Esophagus muscularis mucosa (tissue), 4 donors: Measurements from ENCODE around the gene EVI5L. TPM values are rescaled to one million over a fixed set of nuclear protein-coding genes. Genes with fewer than 3 reads are reported as not detected.

Experiments
- DNase-seq: peaks from one replicate; pipeline ENCODE4 v3.0.0-alpha.2; 2017; ENCODE audit errors: extremely low spot score
- H3K27ac ChIP-seq, 4 donors: fragments of 200-600 bp; sonication (generic); replicated peaks in 1 of 4; 1 replicate in 3 of 4; 2 replicates in 1 of 4; pipeline ENCODE4 v1.5.1; 2016 to 2019; ENCODE audit warnings: mild to moderate bottlenecking in 1 of 4
- H3K27me3 ChIP-seq, 4 donors: fragments of 200-600 bp; sonication (generic); one replicate each; pipeline versions ENCODE4 v1.5.1 to v1.6.0; 2016 to 2019
- H3K36me3 ChIP-seq, 4 donors: fragments of 200-600 bp; sonication (generic); one replicate each; pipeline ENCODE4 v1.5.1; 2016 to 2019
- H3K4me1 ChIP-seq, 4 donors: fragments of 200-600 bp; sonication (generic); one replicate each; pipeline ENCODE4 v1.5.1; 2016 to 2019
- H3K4me3 ChIP-seq, 4 donors: fragments of 200-600 bp; sonication (generic); 1 replicate in 2 of 4; 2 replicates in 2 of 4; pipeline ENCODE4 v1.5.1; 2016 to 2019; ENCODE audit warnings: mild to moderate bottlenecking in 4 of 4, moderate library complexity in 1 of 4
- H3K9me3 ChIP-seq, 4 donors: fragments of 200-600 bp; sonication (generic); 1 replicate in 3 of 4; 2 replicates in 1 of 4; pipeline ENCODE4 v1.5.1; 2016 to 2019
- EP300 ChIP-seq: sonication (generic); formaldehyde crosslinking; IDR thresholded peaks from one replicate; pipeline ENCODE4 v1.6.1; 2017; ENCODE audit warnings: antibody characterized with exemption
- POLR2A ChIP-seq: fragments of 450-650 bp; IDR thresholded peaks from one replicate; pipeline ENCODE4 v1.6.1; 2017; ENCODE audit warnings: antibody characterized with exemption, moderate library complexity, mild to moderate bottlenecking, low read depth
- POLR2AphosphoS5 ChIP-seq, 2 donors: sonication (generic); formaldehyde crosslinking; IDR thresholded peaks; one replicate each; pipeline ENCODE4 v1.6.1; 2017; ENCODE audit warnings: antibody characterized with exemption in 2 of 2
- WGBS: methylation state at CpG from one replicate; pipeline ENCODE4 v1.1.5; 2018; 5-methylcytosine and 5-hydroxymethylcytosine counted together
- intact Hi-C: fragments of 100-400 bp; cut with DNase I; formaldehyde crosslinking; loops from one replicate; pipeline ENCODE4 v1.15.1; 2023
- total RNA-seq, 4 donors: library from RNA; depleted of rRNA; stranded (reverse); fragments of >200 nt; gene quantifications; one replicate each; pipeline versions ENCODE4 v1.1.0 to v1.2.1, GENCODE V29; 2016
- TF ChIP-seq, protein P1 (sequence below), 3 experiments: fragments of 200-600 bp in 2 of 3; fragments of 450-650 bp in 1 of 3; sonication (generic) in 2 of 3; IDR thresholded peaks; one replicate each; pipeline ENCODE4 v1.5.1; 2017 to 2019; ENCODE audit warnings: antibody characterized with exemption in 3 of 3, mild to moderate bottlenecking in 2 of 3, moderate library complexity in 1 of 3

EVI5L gene
- total RNA-seq, 4 donors from 2014 or later, result 19.9 to 42.0 (median 29.2) TPM

DNA sequence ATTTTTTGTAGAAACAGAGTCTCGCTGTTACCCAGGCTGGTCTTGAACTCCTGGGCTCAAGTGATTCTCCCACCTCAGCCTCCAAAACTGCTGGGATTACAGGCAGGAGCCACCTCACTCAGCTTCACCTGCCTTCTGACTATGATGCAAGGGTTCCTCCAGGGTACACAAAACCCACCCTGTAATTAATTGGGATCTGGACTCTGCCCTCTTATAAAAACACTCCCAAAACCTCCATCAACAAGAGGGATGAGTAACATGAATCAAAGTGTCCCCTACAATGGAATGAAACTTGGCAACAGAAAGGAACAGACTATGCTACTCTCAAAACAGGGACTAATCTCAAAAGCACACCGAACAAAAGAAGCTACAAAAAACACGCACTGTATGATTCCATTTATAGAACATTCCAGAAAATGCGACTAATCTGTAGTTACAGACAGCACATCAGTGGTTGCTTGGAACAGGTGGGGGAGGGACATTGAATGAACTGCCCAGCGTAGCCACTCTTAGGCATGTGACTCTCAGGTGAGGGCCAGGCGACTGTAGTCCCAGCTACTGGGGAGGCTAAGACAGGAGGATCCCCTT, 47.3 kb downstream of the EVI5L start:
- no peaks in the 10 kb centered on the region for H3K9me3 ChIP-seq
- no peaks in the 10 kb centered on the region for H3K36me3 ChIP-seq
- peaks cover 3 to 61% (median 27%) of the 10 kb centered on the region in 4 donors for H3K27me3 ChIP-seq
- peaks cover 7 to 25% (median 20%) of the 10 kb centered on the region in 4 donors for H3K4me1 ChIP-seq
- no peak overlapping the region for H3K27ac ChIP-seq
- intact Hi-C loops, result no loop called here
- DNase-seq, result no peak
- no peak for TF ChIP-seq EP300
- TF ChIP-seq, protein P1, sequence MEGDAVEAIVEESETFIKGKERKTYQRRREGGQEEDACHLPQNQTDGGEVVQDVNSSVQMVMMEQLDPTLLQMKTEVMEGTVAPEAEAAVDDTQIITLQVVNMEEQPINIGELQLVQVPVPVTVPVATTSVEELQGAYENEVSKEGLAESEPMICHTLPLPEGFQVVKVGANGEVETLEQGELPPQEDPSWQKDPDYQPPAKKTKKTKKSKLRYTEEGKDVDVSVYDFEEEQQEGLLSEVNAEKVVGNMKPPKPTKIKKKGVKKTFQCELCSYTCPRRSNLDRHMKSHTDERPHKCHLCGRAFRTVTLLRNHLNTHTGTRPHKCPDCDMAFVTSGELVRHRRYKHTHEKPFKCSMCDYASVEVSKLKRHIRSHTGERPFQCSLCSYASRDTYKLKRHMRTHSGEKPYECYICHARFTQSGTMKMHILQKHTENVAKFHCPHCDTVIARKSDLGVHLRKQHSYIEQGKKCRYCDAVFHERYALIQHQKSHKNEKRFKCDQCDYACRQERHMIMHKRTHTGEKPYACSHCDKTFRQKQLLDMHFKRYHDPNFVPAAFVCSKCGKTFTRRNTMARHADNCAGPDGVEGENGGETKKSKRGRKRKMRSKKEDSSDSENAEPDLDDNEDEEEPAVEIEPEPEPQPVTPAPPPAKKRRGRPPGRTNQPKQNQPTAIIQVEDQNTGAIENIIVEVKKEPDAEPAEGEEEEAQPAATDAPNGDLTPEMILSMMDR (IDR thresholded peaks at IDR 0.05), result no peak
- no peak for TF ChIP-seq POLR2A
- TF ChIP-seq POLR2AphosphoS5 (IDR thresholded peaks at IDR 0.05), result no peak
- WGBS, result 76% methylated on average over 6 of the region's 6 CpGs
- no peak overlapping the region for H3K4me3 ChIP-seq

DNA sequence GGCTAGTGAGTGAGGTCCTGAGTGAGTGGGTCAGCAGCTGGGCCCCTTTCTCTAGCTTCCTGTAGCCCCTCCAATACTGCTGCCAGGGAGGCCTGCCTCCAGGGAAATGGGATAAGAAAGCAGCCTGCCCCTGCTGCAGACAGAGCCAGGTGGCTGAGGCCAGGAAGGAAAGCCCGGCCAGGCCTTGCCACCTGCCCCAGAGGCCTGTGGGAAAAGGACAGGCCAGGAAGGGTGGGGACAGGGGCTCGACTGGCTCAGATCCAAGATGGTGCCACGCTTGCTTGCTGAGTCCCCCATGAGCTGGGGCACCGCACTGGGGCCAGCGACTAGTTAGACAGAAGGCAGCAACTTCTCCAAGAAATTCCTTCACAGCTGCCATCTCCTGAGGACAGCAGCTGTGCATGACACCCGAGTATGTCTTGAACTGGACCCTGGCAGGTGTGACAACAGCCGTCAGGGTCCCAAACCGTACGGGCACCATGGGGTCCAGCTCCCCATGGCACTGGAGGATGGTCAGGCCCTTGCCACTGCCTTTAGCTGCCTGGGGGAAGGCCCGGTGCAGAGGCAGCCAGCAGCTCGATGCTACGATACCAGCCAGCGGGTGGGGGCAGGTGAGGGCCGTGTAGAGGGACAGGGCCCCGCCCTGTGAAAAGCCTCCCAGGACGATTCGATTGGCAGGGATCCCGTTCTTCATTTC, 49.2 kb downstream of the EVI5L start:
- no peak overlapping the region for H3K4me3 ChIP-seq
- TF ChIP-seq POLR2AphosphoS5 (IDR thresholded peaks at IDR 0.05), result no peak
- TF ChIP-seq EP300, result no peak
- no peak for TF ChIP-seq POLR2A
- TF ChIP-seq, protein P1 (IDR thresholded peaks at IDR 0.05), result no peak
- H3K36me3 ChIP-seq, result no peaks in the 10 kb centered on the region
- WGBS, result 68% methylated on average over 9 of the region's 18 CpGs
- DNase-seq, result no peak
- H3K9me3 ChIP-seq, result no peaks in the 10 kb centered on the region
- H3K27ac ChIP-seq, result no peak overlapping the region
- peaks cover 0 to 6% (median 5%) of the 10 kb centered on the region in 4 donors for H3K4me1 ChIP-seq
- intact Hi-C loops, result no loop called here
- peaks cover 3 to 41% (median 9%) of the 10 kb centered on the region in 4 donors for H3K27me3 ChIP-seq

DNA sequence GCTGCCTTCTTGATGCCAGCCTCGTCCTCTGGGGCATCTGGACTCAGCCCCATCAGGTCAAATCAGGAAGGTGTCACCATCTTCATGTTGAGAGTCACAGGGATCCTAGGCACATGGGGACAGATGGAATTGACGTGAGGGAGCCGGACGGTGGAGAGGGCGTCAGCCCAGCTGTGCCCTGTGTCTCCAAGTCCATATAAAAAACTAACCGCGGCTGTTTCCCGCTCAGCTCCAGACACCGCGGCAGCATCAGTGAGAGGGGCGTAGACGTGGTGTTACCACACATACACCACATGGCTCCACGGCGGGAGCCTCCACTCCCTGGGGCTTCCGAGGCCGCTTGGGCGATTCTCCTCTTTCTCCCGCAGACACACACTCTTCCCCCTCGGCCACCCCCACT, 49.8 kb downstream of the EVI5L start:
- peaks cover 0 to under 1% (median 0%) of the 10 kb centered on the region in 4 donors for H3K4me1 ChIP-seq
- 86% methylated on average over 17 of the region's 19 CpGs for WGBS
- TF ChIP-seq, protein P1 (IDR thresholded peaks at IDR 0.05), result no peak
- no peak for TF ChIP-seq POLR2A
- no peak for TF ChIP-seq EP300
- TF ChIP-seq POLR2AphosphoS5 (IDR thresholded peaks at IDR 0.05), result no peak
- DNase-seq, result no peak
- H3K36me3 ChIP-seq, result no peaks in the 10 kb centered on the region
- H3K4me3 ChIP-seq, result no peak overlapping the region
- peaks cover 0 to 36% (median 4%) of the 10 kb centered on the region in 4 donors for H3K27me3 ChIP-seq
- no peak overlapping the region for H3K27ac ChIP-seq
- intact Hi-C loops, result no loop called here
- H3K9me3 ChIP-seq, result no peaks in the 10 kb centered on the region

DNA sequence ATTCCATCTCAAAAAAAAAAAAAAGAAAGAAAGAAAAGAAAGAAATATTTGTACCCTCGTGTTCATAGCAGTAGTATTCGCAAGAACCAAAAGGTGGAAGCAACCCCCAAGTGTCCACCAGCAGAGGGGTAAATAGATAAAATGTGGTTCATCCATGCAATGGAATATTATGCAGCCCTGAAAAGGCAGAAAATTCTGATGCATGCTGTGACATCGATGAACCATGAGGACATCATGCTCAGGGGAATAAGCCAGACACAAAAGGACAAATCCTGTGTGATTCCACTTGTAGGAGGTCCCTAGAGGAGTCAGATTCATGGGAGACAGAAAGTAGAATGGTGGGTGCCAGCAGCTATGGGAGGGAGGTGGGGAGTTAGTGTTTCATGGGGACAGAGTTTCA, 51.9 kb downstream of the EVI5L start:
- Histone ChIP-seq H3K4me3 (no peak overlapping the region), H3K27me3 (peaks cover 0 to 15% (median 0%) of the 10 kb centered on the region in 4 donors), H3K36me3 (no peaks in the 10 kb centered on the region), H3K27ac (no peak overlapping the region), H3K9me3 (no peaks in the 10 kb centered on the region), H3K4me1 (no peaks in the 10 kb centered on the region)
- no peak for TF ChIP-seq POLR2AphosphoS5 (IDR thresholded peaks at IDR 0.05)
- WGBS, result 93% methylated on average over 3 of the region's 3 CpGs
- DNase-seq, result no peak
- intact Hi-C loops, result no loop called here

DNA sequence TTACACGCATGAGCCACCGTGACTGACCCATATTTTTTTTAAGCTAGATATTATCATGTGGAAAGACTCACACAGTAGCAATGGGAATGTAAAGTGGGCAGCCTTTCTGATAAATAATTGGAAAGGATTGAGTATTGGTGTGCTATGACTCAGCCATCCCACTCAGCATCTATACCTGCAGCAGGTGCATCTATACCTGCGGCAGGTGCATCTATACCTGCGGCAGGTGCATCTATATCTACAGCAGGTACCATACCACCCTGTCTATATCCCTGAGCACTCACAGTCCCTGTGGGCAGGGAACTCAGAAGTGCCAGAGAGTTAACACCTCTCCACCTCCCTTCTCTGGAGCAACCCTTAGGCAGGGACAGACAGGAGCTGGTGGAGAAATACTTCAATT, 53.1 kb downstream of the EVI5L start:
- peaks cover 0 to 23% (median 3%) of the 10 kb centered on the region in 4 donors for H3K27me3 ChIP-seq
- DNase-seq, result no peak
- intact Hi-C loops, result no loop called here
- no peak overlapping the region for H3K27ac ChIP-seq
- 92% methylated on average over 4 of the region's 4 CpGs for WGBS
- H3K9me3 ChIP-seq, result no peaks in the 10 kb centered on the region
- H3K36me3 ChIP-seq, result no peaks in the 10 kb centered on the region
- no peak overlapping the region for H3K4me3 ChIP-seq
- H3K4me1 ChIP-seq, result peaks cover 1 to 2% (median 1%) of the 10 kb centered on the region in 4 donors
- TF ChIP-seq, protein P1 (IDR thresholded peaks at IDR 0.05), result no peak
- TF ChIP-seq POLR2A (no peak), POLR2AphosphoS5 (IDR thresholded peaks at IDR 0.05) (no peak), EP300 (no peak)
